ENCODE data around the gene MAN1B1. TPM values are rescaled to one million over a fixed set of nuclear protein-coding genes. Genes with fewer than 3 reads are reported as not detected.
"Not testable (repeated sequence)": the region's sequence is repeated elsewhere in the genome, so short reads cannot be mapped to it uniquely, and the experiment has no call there.

MAN1B1 gene
- total RNA-seq, 1 donor from 2014 or later = 59.8 TPM

- Mint-ChIP-seq H3K9me3 (ENCODE audit: unreplicated experiment) (peaks cover 4% of the 10 kb centered on the region), H3K4me3 (ENCODE audit: unreplicated experiment) (no peak within 1 kb of the TSS), H3K27ac (ENCODE audit: unreplicated experiment) (no peak within 1 kb of the TSS), H3K27me3 (ENCODE audit: unreplicated experiment) (peaks cover 6% of the 10 kb centered on the region), H3K4me1 (ENCODE audit: low read depth, unreplicated experiment) (peaks cover 9% of the 10 kb centered on the region), H3K36me3 (ENCODE audit: unreplicated experiment) (no peaks in the 10 kb centered on the region)
- DNase-seq = peak; percentile 60
- TF ChIP-seq CTCF (IDR thresholded peaks at IDR 0.05; ENCODE audit: partially characterized antibody, unreplicated experiment) = no peak
Observed at GRCh38 chr9:137114613-137115393, 28.0 kb downstream of the MAN1B1 start, which contains the start of gene DPP7. TSS of gene DPP7 (minus strand) at chr9:137114733. CDS start at chr9:137114713, 20 bp downstream.

GRCh38 chr9:137115394-137116026 is 28.7 kb downstream of the MAN1B1 start:
- H3K4me1 Mint-ChIP-seq (ENCODE audit: low read depth, unreplicated experiment) = peaks cover 9% of the 10 kb centered on the region
- H3K36me3 Mint-ChIP-seq (ENCODE audit: unreplicated experiment) = no peaks in the 10 kb centered on the region
- no peak overlapping the region for H3K4me3 Mint-ChIP-seq (ENCODE audit: unreplicated experiment)
- TF ChIP-seq CTCF (IDR thresholded peaks at IDR 0.05; ENCODE audit: partially characterized antibody, unreplicated experiment) = no peak
- peaks cover 4% of the 10 kb centered on the region for H3K9me3 Mint-ChIP-seq (ENCODE audit: unreplicated experiment)
- DNase-seq = no peak
- peaks cover 6% of the 10 kb centered on the region for H3K27me3 Mint-ChIP-seq (ENCODE audit: unreplicated experiment)
- H3K27ac Mint-ChIP-seq (ENCODE audit: unreplicated experiment) = no peak overlapping the region

- H3K4me3 Mint-ChIP-seq (ENCODE audit: unreplicated experiment) = no peak overlapping the region
- no peak for DNase-seq
- H3K27me3 Mint-ChIP-seq (ENCODE audit: unreplicated experiment) = peaks cover 6% of the 10 kb centered on the region
- TF ChIP-seq CTCF (IDR thresholded peaks at IDR 0.05; ENCODE audit: partially characterized antibody, unreplicated experiment) = no peak
- peaks cover 4% of the 10 kb centered on the region for H3K9me3 Mint-ChIP-seq (ENCODE audit: unreplicated experiment)
- H3K36me3 Mint-ChIP-seq (ENCODE audit: unreplicated experiment) = no peaks in the 10 kb centered on the region
- no peak overlapping the region for H3K27ac Mint-ChIP-seq (ENCODE audit: unreplicated experiment)
- peaks cover 9% of the 10 kb centered on the region for H3K4me1 Mint-ChIP-seq (ENCODE audit: low read depth, unreplicated experiment)
Observed at GRCh38 chr9:137116027-137116507, 29.3 kb downstream of the MAN1B1 start.

- Mint-ChIP-seq H3K27ac (ENCODE audit: unreplicated experiment) (no peak overlapping the region), H3K36me3 (ENCODE audit: unreplicated experiment) (no peaks in the 10 kb centered on the region), H3K27me3 (ENCODE audit: unreplicated experiment) (peaks cover 6% of the 10 kb centered on the region), H3K4me1 (ENCODE audit: low read depth, unreplicated experiment) (peaks cover 9% of the 10 kb centered on the region), H3K4me3 (ENCODE audit: unreplicated experiment) (no peak overlapping the region), H3K9me3 (ENCODE audit: unreplicated experiment) (peaks cover 4% of the 10 kb centered on the region)
- no peak for TF ChIP-seq CTCF (IDR thresholded peaks at IDR 0.05; ENCODE audit: partially characterized antibody, unreplicated experiment)
- DNase-seq = no peak
Observed at GRCh38 chr9:137116728-137117127, 29.9 kb downstream of the MAN1B1 start.

GRCh38 chr9:137117269-137117731 is 30.5 kb downstream of the MAN1B1 start:
- Mint-ChIP-seq H3K9me3 (ENCODE audit: unreplicated experiment) (peaks cover 4% of the 10 kb centered on the region), H3K27me3 (ENCODE audit: unreplicated experiment) (peaks cover 6% of the 10 kb centered on the region), H3K27ac (ENCODE audit: unreplicated experiment) (no peak overlapping the region), H3K4me3 (ENCODE audit: unreplicated experiment) (no peak overlapping the region), H3K36me3 (ENCODE audit: unreplicated experiment) (no peaks in the 10 kb centered on the region), H3K4me1 (ENCODE audit: low read depth, unreplicated experiment) (peaks cover 9% of the 10 kb centered on the region)
- DNase-seq = no peak
- TF ChIP-seq CTCF (IDR thresholded peaks at IDR 0.05; ENCODE audit: partially characterized antibody, unreplicated experiment) = no peak

- H3K9me3 Mint-ChIP-seq (ENCODE audit: unreplicated experiment); H3K4me3 Mint-ChIP-seq (ENCODE audit: unreplicated experiment); H3K4me1 Mint-ChIP-seq (ENCODE audit: low read depth, unreplicated experiment); H3K27me3 Mint-ChIP-seq (ENCODE audit: unreplicated experiment); H3K36me3 Mint-ChIP-seq (ENCODE audit: unreplicated experiment); DNase-seq; H3K27ac Mint-ChIP-seq (ENCODE audit: unreplicated experiment): not testable (repeated sequence)
Observed at GRCh38 chr9:137118092-137118603, 31.4 kb downstream of the MAN1B1 start.
